ENCODE results near the gene SEPTIN1.
"Not testable (repeated sequence)": the region's sequence is repeated elsewhere in the genome, so short reads cannot be mapped to it uniquely, and the experiment has no call there.

The SEPTIN1 gene

DNA sequence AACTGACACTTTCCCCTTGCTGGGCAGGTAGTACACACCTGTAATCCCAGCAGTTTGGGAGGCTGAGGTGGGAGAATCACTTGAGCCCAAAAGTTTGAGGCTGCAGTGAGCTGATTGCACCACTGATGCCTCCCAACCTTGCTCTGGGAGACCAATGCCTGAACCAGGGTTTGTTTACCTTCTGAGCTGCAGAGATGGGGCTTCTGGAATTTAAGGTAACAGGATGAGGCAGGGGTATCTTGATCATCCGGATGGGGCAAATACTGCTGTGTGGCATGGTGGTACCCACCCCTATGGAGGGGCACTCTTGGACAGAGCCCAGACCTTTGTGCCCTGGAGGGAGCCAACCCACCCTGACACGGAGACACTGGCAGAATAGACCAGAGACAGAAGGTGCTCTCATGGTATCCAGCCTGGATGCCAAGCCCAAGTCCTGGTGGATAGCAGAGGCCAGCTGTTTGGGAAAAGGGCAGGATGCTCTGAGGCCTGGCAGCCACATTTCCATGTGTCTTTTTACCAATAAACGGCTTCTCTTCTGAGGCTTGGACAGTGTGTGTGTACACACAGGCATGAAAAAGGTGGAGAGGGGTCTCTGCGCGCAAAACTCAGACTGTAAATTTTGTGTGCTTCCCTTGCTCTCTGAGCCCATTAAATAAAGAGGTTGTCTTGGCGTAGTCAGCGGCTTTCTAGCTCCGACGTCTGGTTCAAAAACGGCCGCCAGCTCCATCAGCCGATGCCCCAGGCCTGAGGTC lies 17.2 kb upstream of the SEPTIN1 start:
- no peak for DNase-seq

DNA sequence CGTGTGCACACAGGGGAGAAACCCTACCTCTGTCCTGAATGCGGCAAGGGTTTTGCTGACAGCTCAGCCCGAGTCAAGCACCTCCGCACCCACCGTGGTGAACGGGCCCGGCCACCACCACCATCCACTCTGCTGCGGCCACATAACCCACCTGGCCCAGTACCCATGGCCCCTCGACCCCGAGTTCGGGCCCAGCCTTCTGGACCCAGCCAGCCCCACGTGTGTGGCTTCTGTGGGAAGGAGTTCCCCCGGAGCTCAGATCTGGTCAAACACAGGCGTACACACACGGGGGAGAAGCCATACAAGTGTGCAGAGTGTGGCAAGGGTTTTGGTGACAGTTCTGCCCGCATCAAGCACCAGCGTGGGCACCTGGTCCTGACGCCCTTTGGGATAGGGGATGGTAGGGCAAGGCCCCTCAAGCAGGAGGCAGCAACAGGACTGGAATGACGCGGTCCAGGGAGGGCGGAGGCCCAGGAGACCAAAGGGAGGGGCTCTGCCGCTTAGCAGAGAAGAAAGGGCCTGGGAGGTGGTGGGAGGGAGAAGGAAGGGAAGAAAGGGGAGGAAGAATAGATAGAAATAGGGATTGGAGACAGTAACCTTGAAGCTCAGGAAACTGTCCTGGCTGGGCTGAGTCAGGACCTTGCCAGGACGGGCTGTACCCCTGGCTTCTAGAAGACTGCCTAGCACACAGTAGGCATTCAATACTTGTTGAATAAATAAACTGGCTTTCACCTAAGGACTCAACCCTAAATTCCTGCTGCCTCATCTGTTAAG lies 16.5 kb upstream of the SEPTIN1 start:
- DNase-seq, result no peak

DNA sequence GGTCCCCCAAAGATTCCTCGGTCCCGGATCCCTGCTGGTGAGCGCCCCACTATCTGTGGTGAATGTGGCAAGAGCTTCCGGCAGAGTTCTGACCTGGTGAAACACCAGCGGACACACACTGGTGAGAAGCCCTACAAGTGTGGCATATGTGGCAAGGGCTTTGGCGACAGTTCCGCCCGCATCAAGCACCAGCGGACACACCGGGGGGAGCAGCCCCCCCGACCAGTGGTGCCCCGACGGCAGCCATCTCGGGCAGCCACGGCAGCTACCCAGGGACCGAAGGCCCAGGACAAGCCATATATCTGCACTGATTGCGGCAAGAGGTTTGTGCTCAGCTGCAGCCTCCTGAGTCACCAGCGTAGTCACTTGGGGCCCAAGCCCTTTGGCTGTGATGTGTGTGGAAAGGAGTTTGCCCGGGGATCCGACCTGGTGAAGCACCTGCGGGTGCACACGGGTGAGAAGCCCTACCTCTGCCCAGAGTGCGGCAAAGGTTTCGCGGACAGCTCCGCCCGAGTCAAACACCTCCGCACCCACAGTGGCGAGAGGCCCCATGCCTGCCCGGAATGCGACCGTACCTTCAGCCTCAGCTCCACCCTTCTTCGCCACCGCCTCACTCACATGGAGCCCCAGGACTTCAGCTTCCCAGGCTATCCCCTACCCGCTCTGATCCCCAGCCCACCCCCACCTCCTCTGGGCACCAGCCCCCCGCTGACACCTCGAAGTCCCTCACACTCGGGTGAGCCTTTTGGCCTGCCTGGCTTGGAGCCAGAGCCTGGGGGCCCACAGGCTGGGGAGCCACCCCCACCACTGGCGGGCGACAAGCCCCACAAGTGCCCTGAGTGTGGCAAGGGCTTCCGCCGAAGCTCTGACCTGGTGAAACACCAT lies 15.7 kb upstream of the SEPTIN1 start:
- DNase-seq, result no peak

DNA sequence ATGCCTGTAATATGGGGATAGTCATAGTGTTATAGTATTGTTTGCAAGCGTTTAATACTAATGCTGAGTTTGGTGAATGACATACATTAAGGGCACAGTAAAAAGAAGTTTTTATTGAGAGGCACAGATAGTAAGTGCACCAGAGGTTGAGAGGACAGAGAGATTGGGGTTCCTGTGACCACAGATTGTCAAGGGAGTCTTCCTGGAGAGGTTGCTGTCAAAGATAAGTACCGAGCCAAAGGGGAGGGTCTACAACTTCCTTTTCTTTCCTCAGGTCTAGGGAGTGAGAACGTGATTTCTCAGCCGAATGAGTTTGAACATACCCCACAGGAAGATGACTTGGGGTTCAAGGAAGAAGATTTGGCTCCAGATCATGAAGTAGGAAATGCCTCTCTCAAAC lies 14.7 kb upstream of the SEPTIN1 start:
- no peak for DNase-seq

- not testable (repeated sequence) for DNase-seq
Measured at GRCh38 chr16:30396627-30397026, 14.3 kb upstream of the SEPTIN1 start.

DNA sequence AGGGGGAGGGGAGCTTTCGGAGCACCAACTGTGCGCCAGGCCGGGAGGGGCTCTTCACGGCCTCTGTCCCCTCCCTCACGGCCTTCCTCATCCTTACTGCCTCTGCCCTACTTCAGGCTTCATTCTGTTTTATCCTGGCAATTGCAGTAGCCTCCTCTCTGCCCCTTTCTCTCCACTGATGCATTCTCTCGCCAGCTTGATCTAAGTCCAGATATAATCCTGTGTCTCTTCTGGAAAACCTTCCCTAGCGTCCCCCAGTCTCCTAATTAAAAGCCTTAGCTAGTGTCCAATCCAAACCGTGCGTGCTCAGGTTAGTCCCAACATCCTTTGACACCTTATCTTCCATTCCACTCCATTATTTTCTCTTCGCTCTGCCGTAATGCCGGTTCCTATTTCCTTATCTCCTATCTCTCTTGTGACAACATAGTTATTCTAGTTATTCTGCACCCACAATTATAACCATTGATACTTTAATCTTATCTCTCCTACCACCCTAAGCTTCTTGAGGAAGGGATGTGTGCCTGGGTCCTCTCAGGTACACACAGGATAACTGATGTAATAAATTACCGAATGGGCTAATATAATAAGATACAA lies 13.7 kb upstream of the SEPTIN1 start:
- DNase-seq, result peak; percentile 58

GRCh38 chr16:30395155-30395991 lies 13.0 kb upstream of the SEPTIN1 start, which contains the start of gene ZNF48:
Gene ZNF48, plus strand, starts transcription at chr16:30395420. Its CDS starts 375 bp downstream, at chr16:30395795.
- DNase-seq, result peak; percentile 90

GRCh38 chr16:30394592-30395154 lies 12.3 kb upstream of the SEPTIN1 start:
- peak; percentile 58 for DNase-seq

GRCh38 chr16:30383521-30383920 lies 1.2 kb upstream of the SEPTIN1 start:
- no peak for DNase-seq

DNA sequence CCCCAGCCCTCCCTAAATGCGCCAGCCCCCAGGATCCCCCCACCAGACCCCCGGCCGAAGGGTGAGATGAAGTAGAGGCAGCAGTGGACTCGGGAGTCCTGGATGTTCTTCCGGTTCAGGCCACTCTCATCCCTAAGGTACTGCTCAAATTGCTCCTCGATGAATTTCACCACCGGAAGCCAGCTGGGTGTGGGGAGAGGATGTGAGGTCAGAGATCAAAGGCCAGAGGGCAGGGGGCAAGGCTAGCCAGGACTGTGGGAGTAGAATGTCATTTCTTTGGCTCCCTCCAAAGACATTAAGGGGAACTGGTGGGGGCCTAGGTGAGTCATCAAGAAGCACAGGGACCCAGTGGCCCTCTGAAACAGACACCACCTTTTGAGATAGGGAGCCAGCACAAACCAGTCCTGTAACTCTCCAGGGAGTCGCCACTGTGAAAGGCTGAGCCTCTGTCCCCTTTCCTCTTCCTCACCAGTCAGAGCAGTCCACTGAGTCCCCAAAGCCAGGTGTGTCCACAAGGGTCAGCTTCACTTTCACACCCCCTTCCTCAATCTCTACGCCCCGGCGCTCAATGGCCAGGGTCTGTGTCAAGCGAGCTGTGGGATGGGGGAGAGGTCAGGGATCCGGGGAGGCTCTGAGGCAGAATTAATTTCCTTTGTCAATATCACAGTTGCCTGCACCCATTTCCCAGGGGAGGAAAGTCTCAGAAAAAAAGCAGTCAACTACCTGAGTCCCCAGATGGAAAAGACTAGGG lies 895 bp downstream of the SEPTIN1 start:
- DNase-seq, result no peak

DNA sequence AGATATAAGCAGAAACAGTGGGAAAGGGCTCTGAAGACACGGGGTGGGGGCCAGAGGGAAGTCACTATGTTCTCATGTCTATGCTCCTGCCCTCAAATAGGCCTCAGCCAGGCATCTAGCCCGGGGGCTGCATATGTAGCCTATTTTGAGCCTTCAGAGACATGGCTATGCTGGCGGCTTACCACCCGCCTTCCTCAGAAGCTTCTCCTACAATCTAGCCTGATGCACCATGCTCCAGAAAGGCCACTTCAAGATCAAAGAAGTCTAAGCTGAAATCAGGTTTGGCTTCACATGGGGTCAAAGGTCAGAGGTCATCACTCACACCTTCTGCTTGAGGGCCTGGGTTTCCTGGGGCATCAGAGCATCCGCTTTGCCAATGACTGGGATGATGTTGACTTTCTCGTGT lies 1.6 kb downstream of the SEPTIN1 start:
- no peak for DNase-seq

GRCh38 chr16:30380072-30380802 lies 2.1 kb downstream of the SEPTIN1 start:
- no peak for DNase-seq

DNA sequence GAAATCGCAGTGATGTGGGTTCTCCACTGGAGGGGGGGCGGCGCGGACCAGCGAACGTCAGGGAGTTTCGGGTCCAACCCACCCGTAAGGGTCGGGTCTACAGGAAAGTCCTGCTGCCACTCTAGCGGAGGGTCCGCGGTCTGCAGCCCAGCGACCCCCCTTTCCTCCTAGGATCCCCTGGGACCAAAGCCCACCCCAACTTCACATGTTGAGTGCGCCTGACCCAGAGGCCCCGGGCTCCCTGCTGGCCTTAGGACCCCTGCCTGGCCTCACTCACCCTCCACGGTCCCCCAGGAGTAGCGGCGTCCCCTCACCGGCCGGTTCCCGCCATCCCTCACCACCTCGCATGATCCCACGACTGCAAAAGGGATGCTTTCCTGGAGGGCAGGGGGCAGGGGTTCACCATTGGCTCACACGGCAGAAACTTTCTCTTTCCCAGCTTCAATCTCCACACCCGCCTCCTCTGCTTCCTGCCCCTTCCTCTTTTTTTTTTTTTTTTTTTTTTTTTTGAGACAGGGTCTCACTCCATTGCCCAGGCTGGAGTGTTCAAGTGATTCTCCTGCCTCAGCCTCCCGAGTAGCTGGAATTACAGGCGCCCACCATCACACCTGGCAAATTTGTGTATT lies 3.1 kb downstream of the SEPTIN1 start:
- no peak for DNase-seq

DNA sequence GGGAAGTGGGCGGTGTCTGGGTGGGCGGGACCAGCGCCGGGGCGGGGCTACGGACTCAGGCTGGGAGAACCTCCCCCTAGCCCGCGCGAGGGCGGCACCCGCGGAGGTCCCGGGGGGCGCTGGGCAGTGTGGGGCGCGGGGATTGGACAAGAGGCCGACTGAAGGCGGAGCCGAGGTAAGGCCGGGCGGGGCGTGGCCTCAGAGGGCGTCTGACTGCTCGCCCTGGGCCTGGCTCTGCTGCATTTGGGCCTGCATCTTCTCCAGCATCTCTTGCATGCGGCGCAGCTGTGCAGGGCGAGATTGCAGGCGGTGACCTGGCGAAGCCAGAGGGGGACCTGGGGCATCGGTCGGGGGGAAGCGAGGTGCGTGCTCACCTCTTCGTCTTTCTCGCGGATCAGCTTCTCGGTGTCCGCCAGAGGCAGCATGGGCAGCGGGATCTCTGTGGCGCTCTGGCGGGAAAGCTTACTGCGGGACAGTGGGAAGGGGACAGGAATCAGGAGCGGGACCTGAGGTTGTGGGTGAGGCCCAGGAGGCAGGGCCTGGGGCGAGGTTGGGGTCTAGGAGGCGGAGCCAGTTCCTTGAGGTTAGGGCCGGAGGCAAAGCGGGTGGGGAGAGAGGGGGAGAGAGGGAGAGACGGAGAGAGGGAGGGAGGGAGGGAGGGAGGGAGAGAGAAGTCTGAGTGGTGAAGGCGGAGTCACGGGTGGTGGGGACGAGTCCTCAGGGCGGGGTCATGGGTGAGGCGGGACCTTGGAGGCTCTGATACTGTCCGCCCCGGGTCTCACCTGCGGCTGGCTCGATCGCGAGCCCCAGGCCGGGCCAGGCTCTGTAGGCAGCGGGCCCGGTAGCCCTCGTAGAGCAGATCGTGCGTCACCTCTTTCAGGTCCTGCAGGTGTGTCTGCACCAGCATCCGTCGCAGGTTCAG lies 3.9 kb downstream of the SEPTIN1 start:
- peak; percentile 95 for DNase-seq

DNA sequence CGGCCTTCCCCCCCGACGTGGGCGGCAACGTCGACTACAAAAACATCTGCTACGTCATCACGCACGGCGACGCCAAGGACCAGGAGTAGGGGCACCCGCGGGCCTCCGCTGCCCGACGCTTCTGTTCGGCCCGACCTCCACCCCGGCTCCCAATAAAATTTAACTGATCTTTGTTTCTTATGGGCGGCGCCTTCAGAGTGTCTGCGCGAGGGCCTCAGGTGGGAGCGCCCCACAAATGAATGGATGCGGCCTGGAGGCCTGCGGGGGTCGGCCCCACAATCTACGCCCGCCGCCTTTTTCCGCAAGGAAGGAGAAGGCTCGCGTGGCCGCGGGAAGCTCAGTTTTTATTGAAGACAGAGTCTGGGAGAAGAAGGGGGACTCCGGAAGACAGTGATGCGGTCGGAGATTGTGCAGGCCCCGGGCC lies 4.5 kb downstream of the SEPTIN1 start:
- peak; percentile 89 for DNase-seq

DNA sequence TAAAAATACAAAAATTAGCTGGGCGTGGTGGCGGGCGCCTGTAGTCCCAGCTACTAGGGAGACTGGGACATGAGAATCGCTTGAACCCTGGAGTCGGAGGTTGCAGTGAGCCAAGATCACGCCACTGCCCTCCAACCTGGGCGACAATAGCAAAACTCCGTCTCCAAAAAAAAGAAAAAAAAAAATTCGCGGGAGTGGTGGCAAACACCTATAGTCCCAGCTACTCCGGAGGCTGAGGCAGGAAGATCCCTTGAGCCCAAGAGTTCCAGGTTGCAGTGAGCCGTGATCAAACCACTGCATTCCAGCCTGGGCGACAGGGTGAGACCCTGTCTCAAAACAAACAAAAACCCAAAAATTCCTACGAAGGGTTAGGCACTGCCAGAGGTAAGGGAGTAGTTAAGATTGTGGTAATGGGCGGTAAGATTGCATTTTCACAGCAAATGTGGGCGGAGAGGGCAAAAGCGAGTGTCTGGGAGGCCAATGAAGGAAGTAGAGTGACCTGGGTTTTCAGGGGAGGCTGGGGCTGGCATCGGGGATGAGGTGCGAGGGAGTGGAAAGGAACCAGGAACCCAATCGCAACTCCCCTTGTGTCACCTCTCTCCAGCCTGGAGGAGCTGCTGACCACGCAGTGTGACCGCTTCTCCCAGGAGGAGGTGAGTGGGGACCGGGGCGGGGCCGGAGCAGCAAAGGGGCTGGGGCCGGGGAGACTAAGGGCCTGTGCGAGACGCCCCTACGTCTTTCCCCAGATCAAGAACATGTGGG lies 5.1 kb downstream of the SEPTIN1 start:
- no peak for DNase-seq

GRCh38 chr16:30376461-30376902 lies 5.9 kb downstream of the SEPTIN1 start:
- no peak for DNase-seq

Measured in NCI-H1092 treated with DMSO at 0.1 percent for 48 hours (cell line).